Panc1 (cell line): ENCODE results near the gene PRMT3. TPM values are rescaled to one million over a fixed set of nuclear protein-coding genes. Genes with fewer than 3 reads are reported as not detected.

Experiments used
- ATAC-seq: fragments of 200-7000 bp; cut with Tn5 transposase; 2 replicates; pipeline ENCODE4 v1.9.1; 2020; ENCODE audit warnings: mild to moderate bottlenecking, moderate library complexity
- BruUV-seq: library from RNA; stranded (reverse); fragments of 400-500 nt; replicated peaks from 2 replicates; lab custom pipeline; 2021; lab: Mats Ljungman, UMichigan
- CTCF ChIA-PET: fragments of 300-600 bp; sonication (Branson Sonifier 250); formaldehyde crosslinking; loops from one replicate; lab custom pipeline; 2022; ENCODE audit warnings: antibody characterized with exemption; lab: Charles Lee
- POLR2A ChIA-PET: fragments of 300-600 bp; sonication (Branson Sonifier 250); formaldehyde crosslinking; loops from one replicate; lab custom pipeline; 2022; ENCODE audit warnings: antibody characterized with exemption; lab: Charles Lee
- DNase-seq: peaks from one replicate; pipeline ENCODE4 v3.0.0-alpha.2; 2010; ENCODE audit warnings: low read depth, low spot score
- H3K27ac ChIP-seq: 2 replicates; pipeline ENCODE4 v1.5.1; 2011; ENCODE audit warnings: mild to moderate bottlenecking, low read length, inconsistent platforms
- H3K27me3 ChIP-seq: fragments of 200-500 bp; sonication (Bioruptor generic); 2 replicates; pipeline ENCODE4 v1.6.0; 2014; ENCODE audit warnings: low read length, inconsistent platforms; ENCODE audit not compliant: control insufficient read depth, insufficient read depth
- H3K36me3 ChIP-seq: fragments of 200-500 bp; sonication (Bioruptor generic); 2 replicates; pipeline ENCODE4 v1.5.1; 2014; ENCODE audit warnings: inconsistent platforms, mild to moderate bottlenecking, low read length, moderate library complexity; ENCODE audit not compliant: control insufficient read depth, insufficient read depth
- H3K4me1 ChIP-seq: 2 replicates; pipeline ENCODE4 v1.5.1; 2011; ENCODE audit warnings: inconsistent platforms, mild to moderate bottlenecking, low read length, moderate library complexity; ENCODE audit not compliant: control insufficient read depth, insufficient read depth
- H3K4me3 ChIP-seq, 2 experiments: 2 replicates each; pipeline ENCODE4 v1.5.1; 2011 to 2012; ENCODE audit warnings: low read depth in 2 of 2, low read length in 2 of 2, mild to moderate bottlenecking in 2 of 2, inconsistent platforms in 1 of 2, moderate library complexity in 1 of 2
- H3K9me3 ChIP-seq: fragments of 200-500 bp; sonication (Bioruptor generic); 2 replicates; pipeline ENCODE4 v1.5.1; 2014; ENCODE audit warnings: low read depth, mild to moderate bottlenecking, inconsistent platforms, low read length, moderate library complexity; ENCODE audit not compliant: control insufficient read depth, insufficient read depth
- CTCF ChIP-seq: fragments of 450-650 bp; IDR thresholded peaks from 2 replicates; pipeline ENCODE4 v1.5.1; 2017; ENCODE audit warnings: mild to moderate bottlenecking
- POLR2AphosphoS5 ChIP-seq: IDR thresholded peaks from 2 replicates; pipeline ENCODE4 v1.6.1; 2012; ENCODE audit warnings: mild to moderate bottlenecking, low read depth, low read length, moderate library complexity
- REST ChIP-seq, 2 experiments: IDR thresholded peaks; 2 replicates each; pipeline ENCODE4 v1.6.1; 2011 to 2012; ENCODE audit warnings: low read depth in 2 of 2, control low read depth in 1 of 2, low read length in 1 of 2, mild to moderate bottlenecking in 1 of 2, moderate library complexity in 1 of 2; ENCODE audit not compliant: insufficient read depth in 1 of 2
- SIN3A ChIP-seq: IDR thresholded peaks from 2 replicates; pipeline ENCODE4 v1.6.1; 2012; ENCODE audit warnings: low read depth, mild to moderate bottlenecking, low read length, moderate library complexity, borderline replicate concordance; ENCODE audit not compliant: insufficient read depth
- TCF7L2 ChIP-seq: IDR thresholded peaks from 2 replicates; pipeline ENCODE4 v1.6.1; 2011; ENCODE audit warnings: mild to moderate bottlenecking, low read depth, low read length, inconsistent platforms
- in situ Hi-C: cut with HindIII; loops from 2 replicates; pipeline ENCODE4 v1.10.0; 2016; ENCODE audit warnings: low sequenced_read_pairs, low pct_unique_long_range_greater_than_20kb
- intact Hi-C: fragments of 100-400 bp; cut with micrococcal nuclease; formaldehyde crosslinking; loops from one replicate; pipeline ENCODE4 v1.10.0; 2022; ENCODE audit not compliant: unreplicated experiment
- total RNA-seq: library from RNA; stranded (reverse); gene quantifications from one replicate; pipeline ENCODE4 v1.2.1, GENCODE V29; 2021; ENCODE audit not compliant: unreplicated experiment

PRMT3 gene
- total RNA-seq, 1 experiment from 2014 or later = 31.2 TPM

GRCh38 chr11:20363149-20363499 lies 24.4 kb upstream of the PRMT3 start:
- no TSS peak for BruUV-seq
- intact Hi-C loops (no loop called here), in situ Hi-C loops (no loop called here)
- ATAC-seq = 0 out of 2 replicates have a peak, but pooled peaks have one; percentile 4
- Histone ChIP-seq H3K9me3 (no peaks in the 10 kb centered on the region), H3K27me3 (no peaks in the 10 kb centered on the region), H3K4me1 (peaks cover 38% of the 10 kb centered on the region), H3K36me3 (no peaks in the 10 kb centered on the region), H3K27ac (peak overlapping the region; percentile 95), H3K4me3 (peak overlapping the region; percentile 70 to 89)
- ChIA-PET POLR2A (no interaction called here), CTCF (no interaction called here)
- DNase-seq = no peak
- TF ChIP-seq TCF7L2 (no peak), REST (IDR thresholded peaks at IDR 0.05; ENCODE audit: insufficient read depth in 1 of 2, low read depth in 2 of 2, low read length in 1 of 2) (no peak)

GRCh38 chr11:20363500-20364340 lies 23.8 kb upstream of the PRMT3 start, which contains the start of gene HTATIP2:
TSS of gene HTATIP2 (plus strand) at chr11:20363714. CDS start at chr11:20364238, 524 bp downstream.
- H3K4me3 ChIP-seq = peak within 1 kb of the TSS; percentile 70 to 89
- intact Hi-C loops = no loop called here
- no peaks in the 10 kb centered on the region for H3K27me3 ChIP-seq
- TF ChIP-seq POLR2AphosphoS5 (peak; percentile 52), REST (IDR thresholded peaks at IDR 0.05; ENCODE audit: insufficient read depth in 1 of 2, low read depth in 2 of 2, low read length in 1 of 2) (no peak), CTCF (no peak), TCF7L2 (no peak), SIN3A (peak; percentile 43; the same call in 1 of the 2 replicates)
- H3K9me3 ChIP-seq = no peaks in the 10 kb centered on the region
- H3K27ac ChIP-seq = peak within 1 kb of the TSS; percentile 95
- TSS peak; percentile 79 for BruUV-seq
- in situ Hi-C loops = no loop called here
- peaks cover 40% of the 10 kb centered on the region for H3K4me1 ChIP-seq
- H3K36me3 ChIP-seq = no peaks in the 10 kb centered on the region
- ChIA-PET POLR2A (interaction anchor here (0.6 kb wide), 1 partner anchor 427 kb away, joined by 3 read pairs; no protein-coding TSS in a partner anchor), CTCF (no interaction called here)
- ATAC-seq = peak; percentile 92
- DNase-seq = no peak
